ENCODE data around the gene PSG1.
A peak's percentile ranks its signal among the peaks of the same experiment; 100 is the strongest.
"Not testable (repeated sequence)": the region's sequence is repeated elsewhere in the genome, so short reads cannot be mapped to it uniquely, and the experiment has no call there.

The PSG1 gene

GRCh38 chr19:42879613-42880012 lies at the start of gene PSG1:
TSS of gene PSG1 (minus strand) at chr19:42879713. CDS start at chr19:42879581, 132 bp downstream.
- DNase-seq = no peak
- no peaks in the 10 kb centered on the region for H3K36me3 Mint-ChIP-seq
- ATAC-seq (replicated peaks) = no peak
- no peak within 1 kb of the TSS for H3K27ac Mint-ChIP-seq
- no peak within 1 kb of the TSS for H3K4me3 Mint-ChIP-seq
- H3K27me3 Mint-ChIP-seq = peaks cover 37 to 42% of the 10 kb centered on the region in 2 donors
- peaks cover 0 to 5% of the 10 kb centered on the region in 2 donors for H3K9me3 Mint-ChIP-seq
- no peaks in the 10 kb centered on the region for H3K4me1 Mint-ChIP-seq

- H3K4me3 Mint-ChIP-seq = no peak overlapping the region
- no peaks in the 10 kb centered on the region for H3K4me1 Mint-ChIP-seq
- ATAC-seq (replicated peaks) = no peak
- H3K27me3 Mint-ChIP-seq = peaks cover 25 to 26% of the 10 kb centered on the region in 2 donors
- no peaks in the 10 kb centered on the region for H3K9me3 Mint-ChIP-seq
- H3K27ac Mint-ChIP-seq = no peak overlapping the region
- no peaks in the 10 kb centered on the region for H3K36me3 Mint-ChIP-seq
- no peak for DNase-seq
Observed at GRCh38 chr19:42928896-42929295, 49.4 kb upstream of the PSG1 start.

GRCh38 chr19:42926781-42927180 lies 47.3 kb upstream of the PSG1 start:
- Mint-ChIP-seq H3K4me3 (no peak overlapping the region), H3K27ac (no peak overlapping the region), H3K27me3 (peaks cover 25 to 32% of the 10 kb centered on the region in 2 donors), H3K9me3 (peaks cover 0 to 3% of the 10 kb centered on the region in 2 donors), H3K4me1 (no peaks in the 10 kb centered on the region), H3K36me3 (no peaks in the 10 kb centered on the region)
- DNase-seq = no peak
- no peak for ATAC-seq (replicated peaks)

GRCh38 chr19:42923106-42923505 lies 43.6 kb upstream of the PSG1 start:
- not testable (repeated sequence) for ATAC-seq (replicated peaks); H3K36me3 Mint-ChIP-seq; H3K4me3 Mint-ChIP-seq; H3K27ac Mint-ChIP-seq; H3K9me3 Mint-ChIP-seq; H3K4me1 Mint-ChIP-seq
- peaks cover 21 to 32% of the 10 kb centered on the region in 2 donors for H3K27me3 Mint-ChIP-seq
- peak; percentile 11 for DNase-seq

- not testable (repeated sequence) for H3K36me3 Mint-ChIP-seq; H3K27ac Mint-ChIP-seq; ATAC-seq (replicated peaks); H3K4me3 Mint-ChIP-seq; H3K4me1 Mint-ChIP-seq; DNase-seq; H3K9me3 Mint-ChIP-seq
- H3K27me3 Mint-ChIP-seq = peaks cover 17 to 40% of the 10 kb centered on the region in 2 donors
Observed at GRCh38 chr19:42920971-42921370, 41.5 kb upstream of the PSG1 start.

- H3K9me3 Mint-ChIP-seq = peaks cover 0 to 3% of the 10 kb centered on the region in 2 donors
- H3K4me1 Mint-ChIP-seq = no peaks in the 10 kb centered on the region
- ATAC-seq (replicated peaks) (no peak), DNase-seq (no peak)
- H3K27me3 Mint-ChIP-seq = peaks cover 17 to 40% of the 10 kb centered on the region in 2 donors
- no peaks in the 10 kb centered on the region for H3K36me3 Mint-ChIP-seq
- no peak overlapping the region for H3K4me3 Mint-ChIP-seq
- H3K27ac Mint-ChIP-seq = no peak overlapping the region
Observed at GRCh38 chr19:42919757-42920079, 40.2 kb upstream of the PSG1 start.

GRCh38 chr19:42919070-42919756 lies 39.7 kb upstream of the PSG1 start:
- not testable (repeated sequence) for H3K27ac Mint-ChIP-seq; H3K4me1 Mint-ChIP-seq; ATAC-seq (replicated peaks); H3K36me3 Mint-ChIP-seq; H3K9me3 Mint-ChIP-seq; DNase-seq; H3K4me3 Mint-ChIP-seq
- peaks cover 19 to 40% of the 10 kb centered on the region in 2 donors for H3K27me3 Mint-ChIP-seq

- H3K27ac Mint-ChIP-seq; ATAC-seq (replicated peaks); H3K4me1 Mint-ChIP-seq; H3K36me3 Mint-ChIP-seq; DNase-seq; H3K4me3 Mint-ChIP-seq; H3K9me3 Mint-ChIP-seq: not testable (repeated sequence)
- peaks cover 21 to 40% of the 10 kb centered on the region in 2 donors for H3K27me3 Mint-ChIP-seq
Observed at GRCh38 chr19:42918377-42919069, 39.0 kb upstream of the PSG1 start.

GRCh38 chr19:42917634-42918033 lies 38.1 kb upstream of the PSG1 start, which contains the start of gene PSG6:
TSS of gene PSG6 (minus strand) at chr19:42917894. CDS start at chr19:42917792, 102 bp downstream.
- H3K4me1 Mint-ChIP-seq; H3K9me3 Mint-ChIP-seq; H3K27ac Mint-ChIP-seq; ATAC-seq (replicated peaks); DNase-seq; H3K36me3 Mint-ChIP-seq; H3K4me3 Mint-ChIP-seq: not testable (repeated sequence)
- H3K27me3 Mint-ChIP-seq = peaks cover 21 to 37% of the 10 kb centered on the region in 2 donors

GRCh38 chr19:42916931-42917330 lies 37.4 kb upstream of the PSG1 start:
- not testable (repeated sequence) for ATAC-seq (replicated peaks); H3K36me3 Mint-ChIP-seq; H3K4me3 Mint-ChIP-seq; H3K27ac Mint-ChIP-seq; H3K9me3 Mint-ChIP-seq; H3K4me1 Mint-ChIP-seq; DNase-seq
- H3K27me3 Mint-ChIP-seq = peaks cover 21 to 30% of the 10 kb centered on the region in 2 donors

GRCh38 chr19:42913516-42913915 lies 34.0 kb upstream of the PSG1 start:
- not testable (repeated sequence) for H3K36me3 Mint-ChIP-seq; H3K27ac Mint-ChIP-seq; ATAC-seq (replicated peaks); DNase-seq; H3K9me3 Mint-ChIP-seq; H3K4me1 Mint-ChIP-seq; H3K4me3 Mint-ChIP-seq
- H3K27me3 Mint-ChIP-seq = peaks cover 13 to 19% of the 10 kb centered on the region in 2 donors

GRCh38 chr19:42912941-42913340 lies 33.4 kb upstream of the PSG1 start:
- not testable (repeated sequence) for H3K4me1 Mint-ChIP-seq; H3K36me3 Mint-ChIP-seq; ATAC-seq (replicated peaks); H3K4me3 Mint-ChIP-seq; DNase-seq; H3K9me3 Mint-ChIP-seq; H3K27ac Mint-ChIP-seq
- H3K27me3 Mint-ChIP-seq = peaks cover 7 to 13% of the 10 kb centered on the region in 2 donors

GRCh38 chr19:42911731-42912130 lies 32.2 kb upstream of the PSG1 start:
- not testable (repeated sequence) for H3K9me3 Mint-ChIP-seq; H3K27ac Mint-ChIP-seq; ATAC-seq (replicated peaks); DNase-seq; H3K36me3 Mint-ChIP-seq; H3K4me1 Mint-ChIP-seq; H3K4me3 Mint-ChIP-seq
- H3K27me3 Mint-ChIP-seq = peaks cover 7 to 15% of the 10 kb centered on the region in 2 donors

GRCh38 chr19:42906162-42906561 lies 26.6 kb upstream of the PSG1 start:
- H3K9me3 Mint-ChIP-seq; DNase-seq; H3K36me3 Mint-ChIP-seq; H3K27ac Mint-ChIP-seq; ATAC-seq (replicated peaks); H3K4me1 Mint-ChIP-seq; H3K4me3 Mint-ChIP-seq: not testable (repeated sequence)
- peaks cover 9 to 15% of the 10 kb centered on the region in 2 donors for H3K27me3 Mint-ChIP-seq

GRCh38 chr19:42900561-42900960 lies 21.0 kb upstream of the PSG1 start:
- peaks cover 17 to 28% of the 10 kb centered on the region in 2 donors for H3K27me3 Mint-ChIP-seq
- not testable (repeated sequence) for H3K9me3 Mint-ChIP-seq

More at GRCh38 chr19:42900561-42900960, 21.0 kb upstream of the PSG1 start:
- ATAC-seq (replicated peaks); H3K4me3 Mint-ChIP-seq; DNase-seq; H3K36me3 Mint-ChIP-seq; H3K4me1 Mint-ChIP-seq; H3K27ac Mint-ChIP-seq: not testable (repeated sequence)
